Left ventricle myocardium superior (tissue), 1 donor: ENCODE data around the gene CTTN. TPM values are rescaled to one million over a fixed set of nuclear protein-coding genes. Genes with fewer than 3 reads are reported as not detected.
"Not testable (repeated sequence)": the region's sequence is repeated elsewhere in the genome, so short reads cannot be mapped to it uniquely, and the experiment has no call there.

Source experiments
- ATAC-seq: fragments of 200-7000 bp; cut with Tn5 transposase; one replicate; pipeline ENCODE4 v1.9.1; 2020; ENCODE audit warnings: mild to moderate bottlenecking, moderate library complexity
- DNase-seq: peaks from one replicate; pipeline ENCODE4 v3.0.0-alpha.2; 2020
- intact Hi-C: fragments of 100-400 bp; cut with micrococcal nuclease; formaldehyde crosslinking; loops from one replicate; pipeline ENCODE4 v1.11.0; 2022
- total RNA-seq: library from RNA; stranded (reverse); fragmentation: NEBNext Ultra II Directional; extraction: Animal tissue kit (Norgen Biotek cat#: 25700); gene quantifications from one replicate; pipeline ENCODE4 v1.2.1, GENCODE V29; 2021
- donor health status: DM: no; HTN: yes; CAD: no; lungs with severe emphysema.

Gene CTTN
- total RNA-seq, 1 donor from 2014 or later = 169 TPM

DNA sequence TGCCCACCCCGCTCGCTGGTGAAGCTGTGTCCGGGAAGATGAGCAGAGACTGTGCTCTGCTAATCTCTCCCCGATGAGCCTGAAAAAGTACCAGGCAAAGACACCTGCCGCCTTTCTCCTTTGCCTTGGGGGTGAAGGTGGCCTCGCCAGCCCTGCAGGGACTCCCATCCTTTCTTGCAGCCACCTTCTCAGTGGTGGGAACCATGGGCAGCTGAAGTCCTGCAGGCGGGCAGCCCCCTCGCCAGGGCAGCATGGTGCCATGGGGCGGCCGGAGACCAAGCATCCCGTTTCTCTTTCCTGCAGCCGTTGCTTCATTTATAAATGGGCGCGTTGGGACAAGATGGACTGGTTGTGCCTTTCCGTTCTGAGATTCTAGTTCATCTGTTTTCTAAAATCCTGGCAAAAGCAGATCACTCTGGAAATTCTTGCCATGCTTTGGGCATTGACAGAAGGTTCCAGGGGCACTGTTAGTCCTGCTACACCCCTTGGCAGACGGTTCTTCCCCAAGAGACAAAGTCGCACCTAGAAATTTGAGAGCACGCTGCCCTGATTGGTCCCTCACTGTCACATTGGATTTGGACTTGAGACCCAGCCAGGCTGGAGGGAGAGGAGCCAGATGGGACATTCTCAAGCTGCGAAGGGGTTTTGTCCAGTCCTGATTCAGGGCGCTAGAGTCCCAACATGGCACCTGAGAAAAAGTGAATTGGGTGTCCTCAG, 7.5 kb downstream of the CTTN start:
- no peak for DNase-seq
- intact Hi-C loops = no loop called here
- ATAC-seq = no peak

DNA sequence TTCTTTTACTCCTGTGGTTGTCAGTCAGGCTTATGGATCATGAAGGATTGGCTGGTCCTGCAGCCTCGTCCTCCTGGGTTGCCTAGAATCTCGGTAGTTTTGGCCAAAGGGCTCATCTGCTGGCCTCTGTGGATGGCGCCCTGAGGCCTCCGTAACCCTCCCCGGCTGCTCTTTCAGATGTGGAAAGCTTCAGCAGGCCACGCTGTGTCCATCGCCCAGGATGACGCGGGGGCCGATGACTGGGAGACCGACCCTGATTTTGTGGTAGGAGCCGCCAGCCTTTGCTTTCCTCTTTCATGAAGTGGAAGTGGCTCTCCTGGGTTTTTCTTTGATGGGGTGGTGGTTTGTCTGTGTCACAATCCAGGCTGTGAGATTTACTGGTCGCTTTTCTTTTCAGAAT, 8.8 kb downstream of the CTTN start:
- intact Hi-C loops = no loop called here
- DNase-seq = no peak
- ATAC-seq = no peak

DNA sequence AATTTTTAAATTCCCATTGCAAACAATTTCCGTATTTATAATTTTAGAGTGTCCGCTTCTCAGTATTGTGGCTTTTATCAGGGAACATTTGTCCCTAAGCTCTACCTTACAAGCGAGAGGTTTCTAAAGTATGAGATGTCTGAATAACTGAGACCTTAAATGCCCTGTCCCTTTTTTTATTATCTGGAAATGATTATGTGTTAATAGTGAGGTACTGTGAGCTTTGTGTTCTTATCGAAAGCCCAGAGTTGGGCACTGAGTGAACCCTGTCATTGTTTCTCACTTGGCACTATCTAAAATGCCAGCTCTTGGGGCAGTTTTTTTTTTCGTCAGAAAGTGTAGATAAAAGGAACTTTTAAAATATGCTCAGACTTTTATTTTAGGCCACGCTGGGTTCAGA, 9.5 kb downstream of the CTTN start:
- DNase-seq (no peak), ATAC-seq (peak; percentile 63)
- intact Hi-C loops = no loop called here

DNA sequence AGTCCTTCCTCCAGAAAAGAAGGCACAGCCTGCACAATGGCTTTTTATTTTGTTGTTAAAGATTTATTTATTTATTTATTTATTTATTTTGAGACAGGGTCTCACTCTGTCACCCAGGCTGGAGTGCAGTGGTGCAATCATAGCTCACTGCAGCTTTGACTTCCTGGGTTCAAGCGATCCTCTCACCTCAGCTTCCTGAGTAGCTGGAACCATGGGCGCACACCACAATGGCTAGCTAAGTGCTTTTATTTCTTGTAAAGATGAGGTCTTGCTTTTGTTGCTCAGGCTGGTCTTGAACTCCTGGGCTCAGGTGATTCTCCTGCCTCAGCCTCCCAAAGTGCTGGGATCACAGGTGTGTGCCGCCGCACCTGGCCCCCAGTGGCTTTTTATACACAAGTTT, 10.0 kb downstream of the CTTN start:
- ATAC-seq, DNase-seq, intact Hi-C loops: not testable (repeated sequence)

DNA sequence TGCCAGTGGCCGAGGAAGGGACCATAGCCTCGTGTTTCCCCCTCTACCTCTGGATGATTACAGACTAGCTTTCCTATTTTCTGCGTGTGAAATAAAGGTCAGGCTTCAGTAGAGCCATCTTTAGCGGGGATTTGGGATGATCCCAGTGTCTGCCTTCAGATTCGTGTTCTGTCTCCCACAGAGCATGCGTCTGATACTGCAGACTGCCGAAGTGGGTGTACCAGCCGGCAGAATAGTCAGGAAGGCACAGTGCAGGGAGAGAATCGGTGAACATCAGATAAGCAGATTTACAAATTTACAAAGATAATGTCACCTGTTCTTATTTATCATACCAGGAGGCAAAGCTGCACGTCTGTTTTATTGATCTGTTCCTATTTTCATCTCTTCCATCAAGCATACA, 11.1 kb downstream of the CTTN start:
- intact Hi-C loops = no loop called here
- ATAC-seq = no peak
- DNase-seq = no peak

DNA sequence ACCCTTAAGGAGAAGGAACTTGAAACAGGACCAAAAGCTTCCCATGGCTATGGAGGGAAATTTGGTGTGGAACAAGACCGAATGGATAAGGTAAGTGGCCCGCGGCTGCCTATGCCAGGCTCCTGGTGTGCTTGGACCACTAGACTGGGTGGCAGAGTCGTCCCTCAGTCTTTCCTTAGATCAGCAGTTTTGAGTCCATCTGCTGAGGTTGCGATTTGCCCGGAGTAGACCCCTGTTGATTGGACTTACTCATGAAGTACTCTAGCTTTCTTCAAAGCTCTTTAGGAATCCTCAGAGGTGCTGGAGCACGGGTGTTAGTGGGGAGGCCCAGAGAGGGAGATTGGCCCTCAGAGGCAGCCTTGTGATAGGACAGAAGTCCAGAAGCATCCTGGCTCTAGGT, 11.5 kb downstream of the CTTN start:
- DNase-seq (no peak), ATAC-seq (no peak)
- intact Hi-C loops = no loop called here

DNA sequence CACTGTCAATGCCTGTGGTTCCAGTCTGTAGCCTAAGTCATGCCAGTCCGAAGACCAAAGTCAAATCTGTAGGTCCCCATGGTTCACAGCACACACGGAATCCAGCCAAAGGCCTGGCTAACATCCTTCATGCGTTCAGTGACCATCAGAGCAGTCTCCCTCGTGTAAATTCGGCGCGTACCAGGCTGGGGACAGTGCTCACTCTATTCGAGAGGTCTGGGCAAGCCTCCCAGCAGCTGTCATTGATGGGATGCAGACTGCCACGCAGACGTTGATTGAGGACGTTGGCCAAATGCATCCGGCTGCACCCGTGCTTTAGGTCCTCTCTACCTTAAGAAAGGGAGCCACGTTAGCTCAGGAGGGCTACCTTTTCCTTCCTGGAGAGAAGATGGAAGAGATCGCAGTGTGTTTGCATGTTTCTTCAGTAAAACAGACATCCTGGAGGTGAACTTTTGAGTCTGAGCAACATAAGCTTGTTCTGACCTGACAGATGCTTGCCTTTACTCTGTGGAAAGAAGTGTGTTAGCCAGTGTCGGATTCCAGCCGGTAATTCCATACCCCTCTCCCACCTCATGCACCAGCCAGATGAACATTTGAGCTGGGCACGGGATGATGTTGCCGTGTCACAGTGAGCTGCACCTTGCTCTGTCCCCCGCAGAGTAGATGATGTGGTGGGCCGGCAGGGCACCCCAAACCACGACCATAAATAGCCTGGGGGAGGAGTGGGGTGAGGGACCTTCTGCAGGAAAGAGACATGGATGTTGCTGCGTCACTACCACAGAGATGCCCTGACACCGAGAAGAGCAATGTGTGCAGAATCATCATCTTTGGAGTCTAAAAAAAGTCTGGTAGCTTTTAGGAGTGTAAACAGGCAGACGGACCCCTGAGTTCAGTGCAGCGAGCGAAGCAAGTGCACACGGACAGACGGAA, 12.2 kb downstream of the CTTN start:
- intact Hi-C loops = no loop called here
- DNase-seq (peak; percentile 91), ATAC-seq (peak; percentile 89)

DNA sequence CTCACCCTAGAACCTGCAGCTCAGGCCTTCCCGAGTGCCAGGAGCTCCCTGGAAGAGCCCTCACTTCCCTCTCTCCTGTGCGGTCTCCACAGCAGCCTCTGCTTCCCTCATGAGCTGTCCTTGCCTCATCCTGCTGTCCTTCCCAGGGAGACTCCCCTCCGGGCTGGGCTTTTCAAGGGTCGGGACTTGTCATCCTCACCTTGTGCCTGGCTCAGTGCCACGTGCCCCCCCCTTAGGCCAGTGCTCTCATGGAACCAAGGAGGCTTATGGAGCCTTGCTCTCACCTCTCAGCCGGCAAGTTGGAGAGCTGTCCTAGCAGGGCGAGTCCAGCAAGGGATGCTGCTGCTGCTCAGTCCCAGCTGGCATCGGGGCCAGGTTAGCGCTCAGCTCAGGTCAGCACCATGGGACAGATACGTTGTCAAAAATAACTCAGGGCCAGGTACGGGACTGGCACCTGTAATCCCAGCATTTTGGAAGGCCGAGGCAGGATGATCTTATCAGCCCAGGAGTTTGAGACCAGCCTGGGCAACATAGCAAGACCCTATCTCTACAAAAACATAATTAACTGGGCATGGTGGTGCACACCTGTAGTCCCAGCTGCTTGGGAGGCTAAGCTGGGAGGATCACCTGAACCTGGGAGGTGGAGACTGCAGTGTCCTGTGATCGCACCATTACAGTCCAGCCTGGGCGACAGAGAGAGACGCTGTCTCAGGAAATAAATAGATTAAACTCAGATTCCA, 13.6 kb downstream of the CTTN start:
- DNase-seq = no peak
- no peak for ATAC-seq
- intact Hi-C loops = no loop called here

DNA sequence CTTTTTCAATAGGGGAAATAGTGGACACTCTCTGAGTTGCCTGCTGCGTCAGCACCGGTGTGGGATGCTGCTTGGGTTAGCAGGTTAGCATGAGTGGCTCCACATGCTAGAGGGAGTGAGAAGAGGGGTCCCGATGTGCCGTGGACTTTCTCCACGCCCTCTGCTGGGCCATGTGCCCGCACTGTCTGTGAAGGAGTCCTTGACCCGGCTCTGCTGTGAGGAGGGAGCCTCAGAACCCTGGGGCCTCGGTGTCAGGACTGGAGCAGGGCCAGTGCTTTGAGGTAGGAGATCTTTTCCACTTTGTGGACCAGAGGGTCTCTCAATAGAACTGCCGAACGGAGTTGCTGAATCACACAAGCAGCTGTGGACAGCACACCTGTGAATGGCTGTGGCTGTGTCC, 14.8 kb downstream of the CTTN start:
- intact Hi-C loops = no loop called here
- DNase-seq = no peak
- no peak for ATAC-seq

DNA sequence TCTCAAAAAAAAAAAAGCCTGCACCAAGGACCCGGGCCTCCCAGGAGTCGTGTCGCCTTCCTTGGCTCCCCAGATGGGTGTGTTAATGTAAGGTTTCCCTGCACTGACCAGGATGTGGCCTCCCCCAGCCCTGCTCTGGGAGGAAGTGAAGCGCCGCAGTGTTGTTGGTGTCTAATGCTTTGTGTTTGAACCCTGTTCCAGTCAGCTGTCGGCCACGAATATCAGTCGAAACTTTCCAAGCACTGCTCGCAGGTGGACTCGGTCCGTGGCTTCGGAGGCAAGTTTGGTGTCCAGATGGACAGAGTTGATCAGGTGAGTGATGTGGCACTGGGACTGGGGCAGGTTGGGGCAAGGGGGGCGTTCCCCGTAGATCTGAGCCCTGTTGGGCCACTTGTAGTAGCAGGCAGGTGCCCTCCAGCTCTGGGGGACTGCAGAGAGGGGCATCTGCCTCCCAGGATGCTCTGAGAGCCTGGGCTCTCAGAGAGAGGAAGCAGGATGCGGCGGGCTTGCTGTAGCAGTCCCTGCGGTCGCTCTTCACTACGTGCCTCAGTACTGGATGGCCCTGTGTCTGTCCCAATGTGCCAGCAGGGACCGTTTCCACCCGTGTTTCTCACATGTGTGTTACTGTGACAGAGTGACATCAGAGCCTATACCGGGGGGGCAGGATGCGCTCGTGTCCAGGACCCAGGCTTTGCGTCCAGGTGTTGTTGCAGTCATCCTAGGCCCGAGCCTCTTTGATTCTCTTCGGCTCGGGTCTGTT, 16.2 kb downstream of the CTTN start:
- intact Hi-C loops = no loop called here
- DNase-seq = no peak
- ATAC-seq = no peak

DNA sequence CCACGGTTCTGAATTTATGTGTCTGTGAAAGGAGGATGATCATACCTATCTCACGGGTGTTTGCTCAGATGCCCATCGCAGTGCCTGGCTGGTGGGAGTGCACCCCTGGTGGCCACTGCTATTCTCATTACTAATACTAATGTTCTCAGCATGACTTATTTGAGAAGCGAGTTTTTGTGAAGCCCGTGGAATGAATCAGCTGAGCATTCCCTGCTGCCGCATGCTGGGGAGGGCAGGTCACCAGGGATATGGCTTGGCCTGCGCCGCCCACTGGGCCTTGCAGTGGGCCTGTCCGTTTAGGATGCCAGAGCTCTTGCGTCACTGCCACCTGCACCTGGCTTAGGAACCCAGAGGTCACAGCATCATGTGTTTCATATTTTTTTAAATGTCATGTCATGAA, 16.9 kb downstream of the CTTN start:
- intact Hi-C loops = no loop called here
- DNase-seq (no peak), ATAC-seq (no peak)

DNA sequence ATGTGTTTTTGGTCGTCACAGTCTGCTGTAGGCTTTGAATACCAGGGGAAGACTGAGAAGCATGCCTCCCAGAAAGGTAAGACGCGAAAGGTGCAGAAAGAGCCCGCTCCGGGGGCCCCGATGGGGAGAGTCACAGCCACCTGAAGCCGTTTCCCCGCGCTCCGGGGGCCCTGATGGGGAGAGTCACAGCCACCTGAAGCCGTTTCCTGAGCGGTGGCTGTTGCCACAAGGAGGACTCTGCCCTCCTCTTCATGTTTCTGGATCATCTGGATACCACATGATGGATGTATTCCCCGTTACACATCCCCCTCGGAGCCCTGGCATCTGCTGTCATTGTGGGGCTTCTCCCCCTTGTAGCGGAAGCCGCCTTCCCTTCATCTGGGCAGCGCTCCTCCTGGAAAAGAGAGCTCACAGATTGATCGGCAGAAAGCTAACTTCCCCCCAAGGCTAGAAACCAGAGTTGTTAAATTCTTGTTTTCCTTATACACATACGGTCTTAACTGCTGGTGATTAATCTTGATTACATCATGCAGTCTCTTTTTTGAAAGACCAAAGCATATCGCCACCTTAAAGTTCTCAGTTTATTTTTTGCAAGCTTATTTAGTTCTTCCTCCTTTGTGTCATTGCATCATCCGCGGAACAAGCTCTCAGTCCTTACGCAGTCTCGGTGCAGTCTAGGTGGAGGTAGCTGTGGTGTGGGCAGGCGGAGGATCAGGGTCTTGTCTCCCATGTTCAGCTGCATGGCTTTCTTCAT, 17.5 kb downstream of the CTTN start:
- DNase-seq (no peak), ATAC-seq (no peak)
- intact Hi-C loops = no loop called here

DNA sequence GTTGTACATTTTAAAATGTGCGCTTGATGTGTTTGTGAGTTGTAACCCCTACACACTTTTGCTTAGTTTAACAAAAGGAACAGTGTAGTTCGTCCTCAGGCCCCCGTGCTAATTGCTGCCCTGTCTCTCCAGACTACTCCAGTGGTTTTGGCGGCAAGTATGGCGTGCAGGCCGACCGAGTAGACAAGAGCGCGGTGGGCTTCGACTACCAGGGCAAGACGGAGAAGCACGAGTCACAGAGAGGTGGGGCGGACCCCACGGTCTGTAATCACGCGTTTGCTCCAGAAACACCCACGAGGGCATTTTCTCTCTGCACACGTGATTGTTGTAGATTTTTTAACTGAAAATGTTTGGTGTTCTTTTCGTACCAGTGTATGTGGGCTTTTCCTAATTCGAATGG, 18.6 kb downstream of the CTTN start:
- ATAC-seq (no peak), DNase-seq (no peak)
- intact Hi-C loops = no loop called here

DNA sequence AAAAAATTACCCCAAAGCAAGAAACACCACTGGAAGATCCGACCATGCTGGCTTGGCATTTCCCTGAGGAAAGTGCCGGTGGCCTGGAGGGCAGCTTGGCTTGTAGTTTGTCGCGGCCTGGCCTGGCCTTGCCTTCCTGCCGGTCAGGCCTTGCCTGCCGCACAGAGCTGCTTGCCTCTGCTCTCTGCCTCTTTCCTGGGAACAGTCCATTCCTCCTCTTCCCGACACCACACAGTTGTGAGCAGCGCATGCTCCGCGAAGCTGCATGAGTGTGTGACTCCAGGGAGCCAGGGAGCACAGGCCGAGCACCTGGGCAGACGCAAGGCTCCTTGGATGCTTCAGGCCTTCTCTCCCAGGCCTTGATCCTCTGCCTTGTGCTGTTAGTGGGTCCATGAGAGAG, 19.8 kb downstream of the CTTN start:
- ATAC-seq (no peak), DNase-seq (no peak)
- intact Hi-C loops = no loop called here

DNA sequence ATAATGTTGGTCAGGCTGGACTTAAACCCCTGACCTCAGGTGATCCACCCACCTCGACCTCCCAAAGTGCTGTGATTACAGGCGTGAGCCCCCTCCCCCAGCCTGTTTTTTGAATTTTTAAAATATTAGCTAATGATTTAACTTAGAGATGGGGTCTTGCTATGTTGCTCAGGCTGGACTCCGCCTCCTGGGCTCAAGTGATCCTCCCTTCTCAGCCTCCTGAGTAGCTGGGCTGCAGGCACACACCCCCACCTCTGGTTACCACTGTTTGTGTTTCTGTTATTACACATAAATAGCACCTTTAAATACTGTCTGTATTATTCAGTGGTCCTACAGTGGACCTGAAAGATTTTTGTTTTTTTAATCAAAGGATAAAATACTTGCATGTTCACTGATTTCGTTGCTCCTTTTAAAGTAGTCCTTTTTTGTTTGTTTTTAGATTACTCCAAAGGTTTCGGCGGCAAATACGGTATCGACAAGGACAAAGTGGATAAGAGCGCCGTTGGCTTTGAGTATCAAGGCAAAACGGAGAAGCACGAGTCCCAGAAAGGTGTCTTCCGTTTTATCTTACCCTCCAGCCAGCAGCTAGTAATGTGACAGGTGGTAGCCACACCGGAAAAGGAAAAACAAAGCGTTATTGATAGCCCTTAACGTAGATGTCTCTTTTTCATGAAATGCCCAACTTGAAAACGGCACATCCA, 21.1 kb downstream of the CTTN start:
- no peak for ATAC-seq
- intact Hi-C loops = no loop called here
- DNase-seq = no peak

DNA sequence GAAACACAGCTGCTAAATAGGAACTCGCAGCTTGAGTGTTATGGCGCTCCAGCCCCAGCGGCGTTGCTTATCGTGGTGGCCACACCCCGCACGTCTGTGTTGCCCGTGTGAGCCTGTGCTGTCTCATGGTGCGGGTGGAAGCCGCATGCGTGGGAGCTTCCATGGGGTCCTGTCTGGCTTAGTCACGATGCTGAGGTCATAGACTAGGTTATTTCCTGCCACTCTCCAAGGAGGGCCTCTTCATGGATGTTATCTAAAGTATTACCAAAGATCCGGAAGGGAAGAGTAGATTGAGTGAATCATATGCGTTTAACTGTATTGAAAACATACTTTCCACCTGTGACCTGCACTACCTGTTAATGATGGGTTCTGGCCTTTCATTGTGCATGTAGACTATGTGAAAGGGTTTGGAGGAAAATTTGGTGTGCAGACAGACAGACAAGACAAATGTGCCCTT, 21.7 kb downstream of the CTTN start:
- intact Hi-C loops = no loop called here

DNA sequence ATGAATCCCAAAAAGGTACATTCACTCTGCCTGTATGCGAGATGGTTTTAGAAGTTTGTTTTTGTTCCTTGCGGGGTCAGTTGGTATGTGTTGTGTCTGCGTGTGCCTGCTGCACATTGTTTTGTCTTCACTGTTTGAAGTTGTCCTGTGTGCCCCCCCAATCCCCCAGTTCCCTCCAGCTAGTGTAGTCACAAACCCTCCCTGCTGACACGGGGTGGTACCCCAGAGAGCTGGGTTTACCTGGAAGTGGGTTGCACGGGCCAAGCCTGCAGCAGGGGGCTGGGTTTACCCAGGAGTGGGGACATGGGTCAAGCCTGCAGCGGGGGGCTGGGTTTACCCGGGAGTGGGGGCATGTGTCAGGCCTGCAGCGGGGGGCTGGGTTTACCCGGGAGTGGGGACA, 22.2 kb downstream of the CTTN start:
- no peak for ATAC-seq
- DNase-seq = no peak
- intact Hi-C loops = no loop called here

More for the DNA sequence above, 21.7 kb downstream of the CTTN start:
- ATAC-seq = no peak
- no peak for DNase-seq

DNA sequence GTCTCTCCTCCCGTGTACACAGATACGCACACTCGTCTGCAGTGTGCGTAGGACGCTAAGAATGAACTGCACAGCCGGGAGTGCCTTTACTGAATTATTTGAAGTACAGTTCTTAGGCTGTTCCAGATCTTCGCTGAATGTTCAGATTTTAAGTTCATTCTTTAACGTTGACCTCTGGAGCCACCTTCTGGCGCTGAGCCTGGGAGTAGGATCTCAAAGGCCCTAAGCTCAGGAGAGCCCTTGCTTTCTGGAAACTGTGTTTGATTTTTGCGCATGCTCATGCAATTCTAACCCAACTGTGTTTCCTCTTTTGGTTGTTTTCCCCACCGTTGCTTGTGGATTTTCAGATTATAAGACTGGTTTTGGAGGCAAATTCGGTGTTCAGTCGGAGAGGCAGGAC, 22.8 kb downstream of the CTTN start:
- ATAC-seq (no peak), DNase-seq (no peak)
- intact Hi-C loops = no loop called here
